Measurements from ENCODE around the gene B3GNT4.

GRCh38 chr12:122167356-122167925, 36.1 kb upstream of the B3GNT4 start:
- no peak for TF ChIP-seq CTCF (IDR thresholded peaks at IDR 0.05)
- TF ChIP-seq POLR2AphosphoS5 (IDR thresholded peaks at IDR 0.05): no peak
- TF ChIP-seq POLR2A (IDR thresholded peaks at IDR 0.05): no peak

Data from breast epithelium (tissue), 3 donors.